ENCODE measurements around the gene TPX2. TPM values are rescaled to one million over a fixed set of nuclear protein-coding genes. Genes with fewer than 3 reads are reported as not detected.
A peak's percentile ranks its signal among the peaks of the same experiment; 100 is the strongest.
"Not testable (repeated sequence)": the region's sequence is repeated elsewhere in the genome, so short reads cannot be mapped to it uniquely, and the experiment has no call there.

TPX2 gene
- total and polyA plus RNA-seq, 3 experiments from 2014 or later = 1.1 to 62.7 (median 60.3) TPM

DNA sequence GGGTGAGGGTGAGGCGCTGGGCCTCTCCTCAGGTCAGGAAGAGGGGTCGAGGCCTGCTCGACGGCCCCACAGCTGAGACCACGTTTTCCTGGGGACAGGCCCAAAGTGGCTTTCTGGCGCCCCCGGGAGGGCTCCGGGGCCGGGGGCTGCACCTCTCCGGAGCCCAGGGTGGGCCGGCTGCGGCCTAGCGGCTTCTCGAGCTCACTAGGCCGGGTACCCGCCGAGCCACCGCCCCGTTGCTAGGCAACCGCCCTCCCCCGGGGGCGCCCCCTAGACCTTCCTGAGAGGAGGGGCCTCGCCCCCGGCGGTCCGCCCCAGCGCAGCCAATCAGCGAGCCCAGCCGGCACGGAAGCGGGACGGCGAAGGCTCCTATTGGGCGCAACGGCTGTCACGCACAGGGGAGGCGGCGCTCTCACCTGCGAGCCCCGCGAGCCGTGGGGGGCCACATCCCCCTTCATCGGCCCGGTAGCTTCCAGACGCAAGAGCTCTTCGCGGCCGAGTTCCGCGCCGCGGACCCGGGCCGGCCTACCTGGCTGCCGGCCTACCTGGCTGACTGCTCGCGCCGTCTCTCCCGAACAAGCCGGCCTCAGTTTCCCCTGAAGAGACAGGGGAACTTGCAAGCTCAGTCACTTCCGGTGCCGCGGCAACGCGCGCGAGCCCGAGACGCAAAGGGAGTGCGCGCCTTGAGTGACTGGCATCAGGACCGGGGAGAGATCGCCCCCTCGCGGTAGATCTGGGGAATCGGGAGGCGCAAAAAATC lies 15.6 kb upstream of the TPX2 start:
- Mint-ChIP-seq H3K4me3 (peak overlapping the region; percentile 88 to 98 (median 96)), H3K27ac (peak overlapping the region; percentile 49 to 99 (median 97)), H3K27me3 (peaks cover 0 to 3% of the 10 kb centered on the region in 2 donors), H3K36me3 (peaks cover 0 to 15% (median 2%) of the 10 kb centered on the region in 3 donors), H3K9me3 (no peaks in the 10 kb centered on the region), H3K4me1 (peaks cover 39 to 44% (median 43%) of the 10 kb centered on the region in 3 donors)
- peak overlapping the region; percentile 99 for H3K4me3 ChIP-seq (ENCODE audit: low read length)
- no peaks in the 10 kb centered on the region for H3K27me3 ChIP-seq (ENCODE audit: insufficient read depth, low read length, poor library complexity, severe bottlenecking)
- DNase-seq = peak; percentile 98 to 100 (median 99)
- H3K27ac ChIP-seq (ENCODE audit: low read depth, low read length) = peak overlapping the region; percentile 97
- peaks cover 6% of the 10 kb centered on the region for H3K36me3 ChIP-seq (ENCODE audit: insufficient read depth, low read length)
- no peaks in the 10 kb centered on the region for H3K9me3 ChIP-seq (ENCODE audit: low read length)
- POLR2A ChIA-PET = interaction anchor here (0.6 to 3.2 kb wide), 11 partner anchors 11 to 634 kb away, joined by 3 to 68 read pairs (median 4); partner anchors contain the start of gene TPX2
- CTCF ChIA-PET = interaction anchor here (0.7 to 5.7 kb wide), 36 partner anchors 10 to 211 kb away, joined by 3 to 295 read pairs (median 6); partner anchors contain the start of genes ID1 and TPX2
- peaks cover 37% of the 10 kb centered on the region for H3K4me1 ChIP-seq (ENCODE audit: insufficient read depth, low read length)

DNA sequence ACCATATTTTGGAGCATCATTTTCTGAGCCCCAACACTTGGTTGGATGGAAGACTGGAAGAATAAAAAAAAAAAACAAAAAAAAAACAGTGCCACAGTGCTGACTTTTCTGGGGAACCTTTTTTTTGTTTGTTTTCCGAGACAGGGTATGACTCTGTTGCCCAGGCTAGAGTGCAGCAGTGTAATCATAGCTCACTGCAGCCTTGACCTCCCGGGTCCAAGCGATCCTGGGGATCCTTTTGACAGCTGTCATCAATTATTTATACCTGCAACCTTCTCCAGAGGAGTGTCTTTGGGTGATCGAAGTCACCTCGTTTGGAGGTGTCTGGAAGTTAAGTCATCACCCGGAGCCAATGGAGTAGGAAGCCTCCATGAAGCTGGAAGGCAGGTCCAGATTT lies 7.8 kb upstream of the TPX2 start:
- H3K36me3 Mint-ChIP-seq = no peaks in the 10 kb centered on the region
- H3K27me3 Mint-ChIP-seq = peaks cover 0 to 1% of the 10 kb centered on the region in 2 donors
- no peak for DNase-seq
- Histone ChIP-seq H3K27ac (ENCODE audit: low read depth, low read length) (no peak overlapping the region), H3K4me1 (ENCODE audit: insufficient read depth, low read length) (no peaks in the 10 kb centered on the region), H3K27me3 (ENCODE audit: insufficient read depth, low read length, poor library complexity, severe bottlenecking) (no peaks in the 10 kb centered on the region), H3K4me3 (ENCODE audit: low read length) (no peak overlapping the region), H3K36me3 (ENCODE audit: insufficient read depth, low read length) (no peaks in the 10 kb centered on the region), H3K9me3 (ENCODE audit: low read length) (no peaks in the 10 kb centered on the region)
- CTCF ChIA-PET = interaction anchor here (5.0 kb wide), 1 partner anchor 8 kb away, joined by 26 read pairs; the partner anchor contains the start of gene BCL2L1
- no peaks in the 10 kb centered on the region for H3K4me1 Mint-ChIP-seq
- H3K27ac Mint-ChIP-seq = peak overlapping the region in 1 of 8 donors; percentile 17
- POLR2A ChIA-PET = no interaction called here
- no peak overlapping the region for H3K4me3 Mint-ChIP-seq
- no peaks in the 10 kb centered on the region for H3K9me3 Mint-ChIP-seq

DNA sequence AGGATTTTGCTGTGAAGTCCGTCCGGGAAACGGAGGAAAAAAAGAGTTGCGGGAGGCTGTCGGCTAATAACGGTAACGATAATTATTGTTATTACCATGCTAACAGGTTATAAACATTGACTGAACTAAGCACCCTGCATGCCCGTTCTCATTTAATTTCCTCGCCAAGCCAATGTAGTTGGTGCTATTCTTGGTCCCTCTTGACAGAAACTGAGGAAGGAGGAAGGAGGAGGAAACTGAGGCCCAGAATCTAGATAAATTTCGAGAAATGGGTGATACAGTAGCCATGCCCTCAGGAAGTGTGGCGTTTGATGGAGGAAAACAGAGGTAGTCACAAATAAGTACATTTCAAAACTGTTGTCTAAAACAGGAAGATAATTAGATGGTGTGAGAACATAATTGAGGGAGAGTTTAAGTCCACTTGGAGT lies 474 bp downstream of the TPX2 start:
- Histone ChIP-seq H3K36me3 (ENCODE audit: insufficient read depth, low read length) (no peaks in the 10 kb centered on the region), H3K9me3 (ENCODE audit: low read length) (no peaks in the 10 kb centered on the region), H3K27me3 (ENCODE audit: insufficient read depth, low read length, poor library complexity, severe bottlenecking) (no peaks in the 10 kb centered on the region), H3K27ac (ENCODE audit: low read depth, low read length) (peak overlapping the region; percentile 76), H3K4me3 (ENCODE audit: low read length) (peak overlapping the region; percentile 47), H3K4me1 (ENCODE audit: insufficient read depth, low read length) (peaks cover 13% of the 10 kb centered on the region)
- POLR2A ChIA-PET = interaction anchor here (1.8 kb wide), 1 partner anchor 16 kb away, joined by 7 read pairs; no protein-coding TSS in a partner anchor
- Mint-ChIP-seq H3K4me1 (peaks cover 0 to 2% (median 0%) of the 10 kb centered on the region in 3 donors), H3K36me3 (no peaks in the 10 kb centered on the region), H3K4me3 (no peak overlapping the region), H3K27me3 (peaks cover 0 to 2% of the 10 kb centered on the region in 2 donors), H3K27ac (no peak overlapping the region), H3K9me3 (no peaks in the 10 kb centered on the region)
- no peak for DNase-seq
- CTCF ChIA-PET = interaction anchor here (1.3 to 3.3 kb wide), 3 partner anchors 9 to 78 kb away, joined by 3 to 19 read pairs (median 15); partner anchors contain the start of gene BCL2L1

GRCh38 chr20:31740208-31740607 lies 1.1 kb downstream of the TPX2 start:
- H3K27ac ChIP-seq (ENCODE audit: low read depth, low read length) = peak overlapping the region; percentile 76
- Mint-ChIP-seq H3K9me3 (no peaks in the 10 kb centered on the region), H3K4me1 (peaks cover 0 to 2% (median 0%) of the 10 kb centered on the region in 3 donors), H3K4me3 (no peak overlapping the region), H3K36me3 (no peaks in the 10 kb centered on the region), H3K27me3 (peaks cover 0 to 2% of the 10 kb centered on the region in 2 donors), H3K27ac (no peak overlapping the region)
- H3K4me3 ChIP-seq (ENCODE audit: low read length) = no peak overlapping the region
- H3K36me3 ChIP-seq (ENCODE audit: insufficient read depth, low read length) = no peaks in the 10 kb centered on the region
- peaks cover 13% of the 10 kb centered on the region for H3K4me1 ChIP-seq (ENCODE audit: insufficient read depth, low read length)
- DNase-seq = no peak
- H3K27me3 ChIP-seq (ENCODE audit: insufficient read depth, low read length, poor library complexity, severe bottlenecking) = no peaks in the 10 kb centered on the region
- no peaks in the 10 kb centered on the region for H3K9me3 ChIP-seq (ENCODE audit: low read length)
- ChIA-PET POLR2A (interaction anchor here (1.8 kb wide), 1 partner anchor 16 kb away, joined by 7 read pairs; no protein-coding TSS in a partner anchor), CTCF (interaction anchor here (0.7 to 3.3 kb wide), 3 partner anchors 15 to 78 kb away, joined by 3 to 19 read pairs (median 15); partner anchors contain the start of gene BCL2L1)

- peaks cover 13% of the 10 kb centered on the region for H3K4me1 ChIP-seq (ENCODE audit: insufficient read depth, low read length)
- Mint-ChIP-seq H3K4me1 (peaks cover 1 to 4% (median 3%) of the 10 kb centered on the region in 3 donors), H3K36me3 (no peaks in the 10 kb centered on the region), H3K27ac (peak overlapping the region in 1 of 8 donors; percentile 23), H3K4me3 (no peak overlapping the region), H3K27me3 (peaks cover 0 to 2% of the 10 kb centered on the region in 2 donors), H3K9me3 (no peaks in the 10 kb centered on the region)
- DNase-seq = no peak
- H3K36me3 ChIP-seq (ENCODE audit: insufficient read depth, low read length) = no peaks in the 10 kb centered on the region
- no peaks in the 10 kb centered on the region for H3K27me3 ChIP-seq (ENCODE audit: insufficient read depth, low read length, poor library complexity, severe bottlenecking)
- POLR2A ChIA-PET = interaction anchor here (1.8 kb wide), 1 partner anchor 17 kb away, joined by 7 read pairs; no protein-coding TSS in a partner anchor
- CTCF ChIA-PET = interaction anchor here (0.7 to 0.9 kb wide), 2 partner anchors 16 to 17 kb away, joined by 3 to 4 read pairs; no protein-coding TSS in a partner anchor
- H3K4me3 ChIP-seq (ENCODE audit: low read length) = no peak overlapping the region
- H3K9me3 ChIP-seq (ENCODE audit: low read length) = no peaks in the 10 kb centered on the region
- peak overlapping the region; percentile 76 for H3K27ac ChIP-seq (ENCODE audit: low read depth, low read length)
These were observed 1.7 kb downstream of the TPX2 start for GRCh38 chr20:31740656-31741323.

DNA sequence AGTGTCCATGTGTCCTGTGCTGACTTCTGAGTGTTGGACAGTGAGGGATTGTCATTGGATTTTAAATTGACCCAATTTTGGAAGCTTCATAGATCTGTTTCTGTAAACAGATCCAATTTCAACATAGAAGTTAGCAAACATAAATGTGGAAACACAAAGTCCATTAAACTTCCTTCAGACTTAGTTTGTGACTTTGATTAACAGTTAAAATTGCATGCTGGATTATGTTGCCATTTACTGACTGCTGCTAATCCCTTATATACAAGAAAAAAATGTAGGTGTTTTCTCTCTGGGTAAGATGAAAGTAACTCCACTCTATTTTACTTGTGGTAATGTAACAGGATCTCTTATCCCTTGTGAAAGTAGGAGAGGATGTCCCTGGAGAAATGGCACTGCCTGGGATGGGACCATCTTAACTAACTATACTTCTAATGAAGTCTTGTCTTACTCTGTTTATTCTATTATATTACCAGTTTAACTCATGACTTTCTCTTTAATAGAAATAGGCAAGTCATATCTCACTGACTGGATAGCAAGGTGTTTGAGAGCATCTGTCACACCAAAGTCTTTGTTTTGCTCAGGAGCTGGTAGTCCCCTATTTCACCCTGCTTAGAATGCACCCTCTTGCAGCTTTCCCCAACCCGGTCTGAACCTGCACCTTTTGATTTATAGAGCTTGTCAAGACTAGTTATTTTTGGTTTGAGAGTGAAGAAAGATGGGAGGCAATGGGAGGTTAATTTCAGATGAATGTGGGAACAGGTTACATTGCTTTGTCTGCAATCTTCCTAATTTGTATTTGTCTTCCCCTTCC lies 7.2 kb downstream of the TPX2 start:
- Mint-ChIP-seq H3K36me3 (no peaks in the 10 kb centered on the region), H3K9me3 (no peaks in the 10 kb centered on the region), H3K27me3 (peaks cover 0 to 2% of the 10 kb centered on the region in 2 donors), H3K4me1 (peaks cover 13 to 31% (median 20%) of the 10 kb centered on the region in 3 donors), H3K4me3 (no peak overlapping the region), H3K27ac (peak overlapping the region in 1 of 8 donors; percentile 42)
- no peaks in the 10 kb centered on the region for H3K9me3 ChIP-seq (ENCODE audit: low read length)
- H3K27ac ChIP-seq (ENCODE audit: low read depth, low read length) = no peak overlapping the region
- CTCF ChIA-PET = interaction anchor here (0.9 to 1.1 kb wide), 2 partner anchors 22 to 85 kb away, joined by 3 to 4 read pairs; no protein-coding TSS in a partner anchor
- DNase-seq = no peak
- no peaks in the 10 kb centered on the region for H3K36me3 ChIP-seq (ENCODE audit: insufficient read depth, low read length)
- no peaks in the 10 kb centered on the region for H3K27me3 ChIP-seq (ENCODE audit: insufficient read depth, low read length, poor library complexity, severe bottlenecking)
- POLR2A ChIA-PET = no interaction called here
- no peaks in the 10 kb centered on the region for H3K4me1 ChIP-seq (ENCODE audit: insufficient read depth, low read length)
- no peak overlapping the region for H3K4me3 ChIP-seq (ENCODE audit: low read length)

- H3K36me3 ChIP-seq (ENCODE audit: insufficient read depth, low read length); H3K27me3 Mint-ChIP-seq; H3K4me3 ChIP-seq (ENCODE audit: low read length); H3K9me3 ChIP-seq (ENCODE audit: low read length); H3K27me3 ChIP-seq (ENCODE audit: insufficient read depth, low read length, poor library complexity, severe bottlenecking); H3K27ac ChIP-seq (ENCODE audit: low read depth, low read length); DNase-seq; POLR2A ChIA-PET; H3K9me3 Mint-ChIP-seq; H3K4me1 ChIP-seq (ENCODE audit: insufficient read depth, low read length); H3K36me3 Mint-ChIP-seq: not testable (repeated sequence)
- peak overlapping the region in 1 of 7 donors; percentile 52 for H3K4me3 Mint-ChIP-seq
- peak overlapping the region in 2 of 8 donors; percentile 23 to 32 for H3K27ac Mint-ChIP-seq
- CTCF ChIA-PET = interaction anchor here (0.7 to 0.9 kb wide), 2 partner anchors 20 to 23 kb away, joined by 3 to 4 read pairs; no protein-coding TSS in a partner anchor
- peaks cover 13 to 31% (median 17%) of the 10 kb centered on the region in 3 donors for H3K4me1 Mint-ChIP-seq
These were observed 7.9 kb downstream of the TPX2 start for GRCh38 chr20:31747028-31747427.
